ENCODE data around the gene FNDC7. TPM values are rescaled to one million over a fixed set of nuclear protein-coding genes. Genes with fewer than 3 reads are reported as not detected.

The FNDC7 gene
- total and polyA plus RNA-seq, 12 donors: 0.03 to 0.71 (median 0.17) TPM; not detected in 6

- Histone ChIP-seq H3K27me3 (no peaks in the 10 kb centered on the region), H3K27ac (peak overlapping the region in 1 of 5 donors; percentile 96), H3K36me3 (replicated peaks in 1 of 2) (no peaks in the 10 kb centered on the region), H3K4me1 (replicated peaks in 1 of 2) (peaks cover 7 to 20% of the 10 kb centered on the region in 2 donors), H3K4me3 (no peak overlapping the region), H3K9me3 (replicated peaks in 1 of 3) (no peaks in the 10 kb centered on the region)
- WGBS, 4 donors: 67 to 78% (median 77%) methylated on average over 3 of the region's 3 CpGs
- intact Hi-C loops (cut with DNase I): no loop called here
- TF ChIP-seq CTCF (IDR thresholded peaks at IDR 0.05) (no peak), POLR2A (IDR thresholded peaks at IDR 0.05) (no peak)
- DNase-seq: no peak
These were observed 35.2 kb downstream of the FNDC7 start for GRCh38 chr1:108747898-108748297.

- DNase-seq: no peak
- H3K4me1 ChIP-seq (replicated peaks in 1 of 2): peaks cover 7 to 20% of the 10 kb centered on the region in 2 donors
- WGBS, 4 donors: 90 to 95% (median 92%) methylated on average over 4 of the region's 4 CpGs
These were observed 36.4 kb downstream of the FNDC7 start for GRCh38 chr1:108749081-108749480.

GRCh38 chr1:108750476-108751181 lies 37.9 kb downstream of the FNDC7 start:
- no peak overlapping the region for H3K4me3 ChIP-seq
- H3K9me3 ChIP-seq (replicated peaks in 1 of 3): no peaks in the 10 kb centered on the region
- no peak overlapping the region for H3K27ac ChIP-seq
- no peak for DNase-seq
- WGBS, 4 donors: 73 to 87% (median 78%) methylated on average over 1 of the region's 1 CpG
- H3K4me1 ChIP-seq (replicated peaks in 1 of 2): peaks cover 7 to 20% of the 10 kb centered on the region in 2 donors
- intact Hi-C loops (cut with DNase I): no loop called here
- no peaks in the 10 kb centered on the region for H3K36me3 ChIP-seq (replicated peaks in 1 of 2)
- no peaks in the 10 kb centered on the region for H3K27me3 ChIP-seq
- TF ChIP-seq POLR2A (IDR thresholded peaks at IDR 0.05) (no peak), CTCF (IDR thresholded peaks at IDR 0.05) (no peak)

More at GRCh38 chr1:108749081-108749480, 36.4 kb downstream of the FNDC7 start:
- intact Hi-C loops (cut with DNase I): no loop called here
- H3K9me3 ChIP-seq (replicated peaks in 1 of 3): no peaks in the 10 kb centered on the region
- H3K4me3 ChIP-seq: no peak overlapping the region
- no peaks in the 10 kb centered on the region for H3K36me3 ChIP-seq (replicated peaks in 1 of 2)
- no peak overlapping the region for H3K27ac ChIP-seq
- no peak for TF ChIP-seq CTCF (IDR thresholded peaks at IDR 0.05)
- no peak for TF ChIP-seq POLR2A (IDR thresholded peaks at IDR 0.05)
- H3K27me3 ChIP-seq: no peaks in the 10 kb centered on the region

- TF ChIP-seq CTCF (IDR thresholded peaks at IDR 0.05) (no peak), POLR2A (IDR thresholded peaks at IDR 0.05) (no peak)
- no peak for DNase-seq
- 61 to 80% (median 78%) methylated on average over 3 of the region's 3 CpGs for WGBS, 4 donors
- no peak overlapping the region for H3K4me3 ChIP-seq
- peaks cover 0 to 10% of the 10 kb centered on the region in 2 donors for H3K4me1 ChIP-seq (replicated peaks in 1 of 2)
- no peaks in the 10 kb centered on the region for H3K27me3 ChIP-seq
- H3K27ac ChIP-seq: no peak overlapping the region
- intact Hi-C loops (cut with DNase I): no loop called here
- no peaks in the 10 kb centered on the region for H3K9me3 ChIP-seq (replicated peaks in 1 of 3)
- peaks cover 0 to 9% of the 10 kb centered on the region in 2 donors for H3K36me3 ChIP-seq (replicated peaks in 1 of 2)
These were observed 40.7 kb downstream of the FNDC7 start for GRCh38 chr1:108753363-108753762.

All from adrenal gland (tissue), 12 donors.